Ishikawa (cell line): Measurements from ENCODE around the gene PRDM2.
A peak's percentile ranks its signal among the peaks of the same experiment; 100 is the strongest.

Experiments
- CEBPB ChIP-seq: IDR thresholded peaks from 2 replicates; pipeline ENCODE4 v1.6.1; 2012
- CREB1 ChIP-seq: IDR thresholded peaks from 2 replicates; pipeline ENCODE4 v1.6.1; 2012; ENCODE audit warnings: low read depth
- EGR1 ChIP-seq: IDR thresholded peaks from 2 replicates; pipeline ENCODE4 v1.6.1; 2012
- EP300 ChIP-seq: IDR thresholded peaks from 2 replicates; pipeline ENCODE4 v1.6.1; 2012; ENCODE audit warnings: borderline replicate concordance
- FOXM1 ChIP-seq: IDR thresholded peaks from 2 replicates; pipeline ENCODE4 v1.6.1; 2012; ENCODE audit warnings: low read depth, borderline replicate concordance
- MAX ChIP-seq: IDR thresholded peaks from 2 replicates; pipeline ENCODE4 v1.6.1; 2012
- NFIC ChIP-seq: IDR thresholded peaks from 2 replicates; pipeline ENCODE4 v1.6.1; 2012
- RAD21 ChIP-seq: IDR thresholded peaks from 2 replicates; pipeline ENCODE4 v1.6.1; 2012; ENCODE audit warnings: low read depth
- REST ChIP-seq: IDR thresholded peaks from 2 replicates; pipeline ENCODE4 v1.6.1; 2012; ENCODE audit warnings: low read depth, mild to moderate bottlenecking
- TAF1 ChIP-seq: IDR thresholded peaks from 2 replicates; pipeline ENCODE4 v1.6.1; 2012; ENCODE audit warnings: low read depth, mild to moderate bottlenecking
- TCF12 ChIP-seq: IDR thresholded peaks from 2 replicates; pipeline ENCODE4 v1.6.1; 2012; ENCODE audit warnings: low read depth
- TEAD4 ChIP-seq: IDR thresholded peaks from 2 replicates; pipeline ENCODE4 v1.6.1; 2012
- USF1 ChIP-seq: IDR thresholded peaks from 2 replicates; pipeline ENCODE4 v1.6.1; 2012
- YY1 ChIP-seq: IDR thresholded peaks from 2 replicates; pipeline ENCODE4 v1.6.1; 2012; ENCODE audit warnings: low read depth
- ZBTB7A ChIP-seq: IDR thresholded peaks from 2 replicates; pipeline ENCODE4 v1.6.1; 2012; ENCODE audit warnings: low read depth

PRDM2 gene

DNA sequence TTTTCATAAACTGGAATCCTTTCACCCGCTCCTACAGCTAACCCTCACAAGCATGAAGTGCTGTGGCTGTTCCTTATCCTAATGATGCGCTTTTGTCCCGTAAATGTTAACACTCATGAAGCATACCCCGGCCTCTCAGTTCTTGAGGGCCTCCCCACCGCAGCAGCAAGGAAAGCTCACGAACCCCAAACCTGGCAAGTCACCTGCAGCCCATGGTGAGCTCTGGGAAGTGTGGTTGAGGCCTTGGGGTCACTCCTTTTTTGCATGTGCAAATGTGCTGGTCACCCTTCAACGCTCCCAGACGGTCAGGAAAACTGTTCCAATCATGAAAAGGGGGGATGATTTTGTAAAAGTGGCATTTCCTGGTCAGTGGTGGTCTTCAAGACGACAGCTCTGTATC lies 124.6 kb downstream of the PRDM2 start:
- no peak for TF ChIP-seq TCF12
- no peak for TF ChIP-seq FOXM1
- TF ChIP-seq REST, result no peak
- TF ChIP-seq EGR1, result no peak
- TF ChIP-seq ZBTB7A, result no peak
- no peak for TF ChIP-seq RAD21
- no peak for TF ChIP-seq USF1
- no peak for TF ChIP-seq NFIC
- TF ChIP-seq CEBPB, result no peak
- no peak for TF ChIP-seq YY1
- no peak for TF ChIP-seq CREB1
- no peak for TF ChIP-seq EP300

GRCh38 chr1:13825033-13825432 lies 125.0 kb downstream of the PRDM2 start:
- TF ChIP-seq EP300 (no peak), MAX (no peak), TEAD4 (no peak), YY1 (no peak), RAD21 (0 out of 2 replicates have a peak, but pooled peaks have one; percentile 15), REST (no peak)

- TF ChIP-seq REST (no peak), EP300 (no peak), NFIC (no peak), RAD21 (no peak), YY1 (no peak), USF1 (no peak), ZBTB7A (no peak), FOXM1 (no peak), TAF1 (no peak), TEAD4 (no peak), CEBPB (no peak)
These were observed 126.0 kb downstream of the PRDM2 start for GRCh38 chr1:13826009-13826408.

GRCh38 chr1:13826591-13826990 lies 126.6 kb downstream of the PRDM2 start:
- TF ChIP-seq REST (no peak), TAF1 (no peak), TEAD4 (no peak), RAD21 (no peak), TCF12 (no peak), USF1 (no peak), EGR1 (no peak), CREB1 (no peak), CEBPB (no peak), YY1 (no peak), EP300 (no peak), FOXM1 (no peak), NFIC (no peak)
